ENCODE measurements around the gene CNPY1. TPM values are rescaled to one million over a fixed set of nuclear protein-coding genes. Genes with fewer than 3 reads are reported as not detected.
"Not testable (repeated sequence)": the region's sequence is repeated elsewhere in the genome, so short reads cannot be mapped to it uniquely, and the experiment has no call there.

The CNPY1 gene
- total RNA-seq, 1 experiment from 2014 or later, result not detected

GRCh38 chr7:155533827-155534690 is 12.3 kb downstream of the CNPY1 start:
- DNase-seq (ENCODE audit: low spot score), result no peak

GRCh38 chr7:155533120-155533826 is 13.1 kb downstream of the CNPY1 start:
- DNase-seq (ENCODE audit: low spot score), result no peak

GRCh38 chr7:155532792-155533119 is 13.6 kb downstream of the CNPY1 start:
- DNase-seq (ENCODE audit: low spot score), result no peak

- no peak for DNase-seq (ENCODE audit: low spot score)
These were observed 14.7 kb downstream of the CNPY1 start for GRCh38 chr7:155531681-155532080.

GRCh38 chr7:155530601-155531000 is 15.8 kb downstream of the CNPY1 start:
- no peak for DNase-seq (ENCODE audit: low spot score)

GRCh38 chr7:155529845-155530244 is 16.5 kb downstream of the CNPY1 start:
- DNase-seq (ENCODE audit: low spot score), result no peak

- DNase-seq (ENCODE audit: low spot score), result no peak
These were observed 17.0 kb downstream of the CNPY1 start for GRCh38 chr7:155529346-155529745.

- no peak for DNase-seq (ENCODE audit: low spot score)
These were observed 18.7 kb downstream of the CNPY1 start for GRCh38 chr7:155527664-155528063.

- no peak for DNase-seq (ENCODE audit: low spot score)
These were observed 20.1 kb downstream of the CNPY1 start for GRCh38 chr7:155526225-155526624.

GRCh38 chr7:155524018-155524556 is 22.3 kb downstream of the CNPY1 start:
- DNase-seq (ENCODE audit: low spot score), result no peak

GRCh38 chr7:155523168-155523675 is 23.1 kb downstream of the CNPY1 start:
- DNase-seq (ENCODE audit: low spot score), result no peak

- no peak for DNase-seq (ENCODE audit: low spot score)
These were observed 24.5 kb downstream of the CNPY1 start for GRCh38 chr7:155521743-155522398.

GRCh38 chr7:155521007-155521742 is 25.2 kb downstream of the CNPY1 start:
- DNase-seq (ENCODE audit: low spot score), result no peak

- no peak for DNase-seq (ENCODE audit: low spot score)
These were observed 26.2 kb downstream of the CNPY1 start for GRCh38 chr7:155520114-155520513.

- not testable (repeated sequence) for DNase-seq (ENCODE audit: low spot score)
These were observed 27.0 kb downstream of the CNPY1 start for GRCh38 chr7:155519358-155519757.

GRCh38 chr7:155518633-155519032 is 27.7 kb downstream of the CNPY1 start:
- no peak for DNase-seq (ENCODE audit: low spot score)

GRCh38 chr7:155517969-155518368 is 28.4 kb downstream of the CNPY1 start:
- DNase-seq (ENCODE audit: low spot score), result no peak

GRCh38 chr7:155517452-155517851 is 28.9 kb downstream of the CNPY1 start:
- no peak for DNase-seq (ENCODE audit: low spot score)

GRCh38 chr7:155516466-155516865 is 29.9 kb downstream of the CNPY1 start:
- no peak for DNase-seq (ENCODE audit: low spot score)

GRCh38 chr7:155515318-155515717 is 31.0 kb downstream of the CNPY1 start:
- no peak for DNase-seq (ENCODE audit: low spot score)

GRCh38 chr7:155514296-155514695 is 32.1 kb downstream of the CNPY1 start:
- DNase-seq (ENCODE audit: low spot score), result no peak
